GM18499 (cell line): Measurements from ENCODE around the gene SEPTIN6.

Source experiments
- ATAC-seq: cut with Tn5 transposase; IDR thresholded peaks from one replicate; pipeline ENCODE4 v1.9.1; 2021; ENCODE audit warnings: moderate number of reproducible peaks; ENCODE audit not compliant: insufficient read depth, unreplicated experiment

The SEPTIN6 gene

GRCh38 chrX:119693040-119693995, at the start of gene SEPTIN6:
TSS of gene SEPTIN6 (minus strand) at chrX:119693168. CDS start at chrX:119693105, 63 bp downstream.
- ATAC-seq: no peak

- no peak for ATAC-seq
Observed at GRCh38 chrX:119738742-119739141, 45.8 kb upstream of the SEPTIN6 start.

- ATAC-seq: no peak
Observed at GRCh38 chrX:119736206-119736764, 43.3 kb upstream of the SEPTIN6 start.

- no peak for ATAC-seq
Observed at GRCh38 chrX:119735467-119735866, 42.5 kb upstream of the SEPTIN6 start.

- no peak for ATAC-seq
Observed at GRCh38 chrX:119734897-119735339, 42.0 kb upstream of the SEPTIN6 start.

- ATAC-seq: no peak
Observed at GRCh38 chrX:119729408-119730201, 36.6 kb upstream of the SEPTIN6 start.

GRCh38 chrX:119728487-119728886, 35.5 kb upstream of the SEPTIN6 start:
- no peak for ATAC-seq

- ATAC-seq: no peak
Observed at GRCh38 chrX:119726900-119727555, 34.1 kb upstream of the SEPTIN6 start.

- no peak for ATAC-seq
Observed at GRCh38 chrX:119721926-119722325, 29.0 kb upstream of the SEPTIN6 start.

GRCh38 chrX:119721487-119721886, 28.5 kb upstream of the SEPTIN6 start:
- ATAC-seq: no peak

- ATAC-seq: no peak
Observed at GRCh38 chrX:119709630-119710029, 16.7 kb upstream of the SEPTIN6 start.

- no peak for ATAC-seq
Observed at GRCh38 chrX:119708936-119709335, 16.0 kb upstream of the SEPTIN6 start.

- peak; percentile 80 for ATAC-seq
Observed at GRCh38 chrX:119706616-119707015, 13.6 kb upstream of the SEPTIN6 start.

GRCh38 chrX:119698845-119699244, 5.9 kb upstream of the SEPTIN6 start:
- ATAC-seq: no peak

GRCh38 chrX:119696251-119696890, 3.4 kb upstream of the SEPTIN6 start:
- no peak for ATAC-seq

GRCh38 chrX:119695535-119696050, 2.6 kb upstream of the SEPTIN6 start:
- ATAC-seq: no peak

GRCh38 chrX:119694601-119695534, 1.9 kb upstream of the SEPTIN6 start:
- ATAC-seq: no peak

- no peak for ATAC-seq
Observed at GRCh38 chrX:119693996-119694451, 1.1 kb upstream of the SEPTIN6 start.
